Measurements from ENCODE around the gene SRGAP1. TPM values are rescaled to one million over a fixed set of nuclear protein-coding genes. Genes with fewer than 3 reads are reported as not detected.
A peak's percentile ranks its signal among the peaks of the same experiment; 100 is the strongest.
"Not testable (repeated sequence)": the region's sequence is repeated elsewhere in the genome, so short reads cannot be mapped to it uniquely, and the experiment has no call there.

Gene SRGAP1
- total RNA-seq, 1 donor from 2014 or later: 5.8 TPM

DNA sequence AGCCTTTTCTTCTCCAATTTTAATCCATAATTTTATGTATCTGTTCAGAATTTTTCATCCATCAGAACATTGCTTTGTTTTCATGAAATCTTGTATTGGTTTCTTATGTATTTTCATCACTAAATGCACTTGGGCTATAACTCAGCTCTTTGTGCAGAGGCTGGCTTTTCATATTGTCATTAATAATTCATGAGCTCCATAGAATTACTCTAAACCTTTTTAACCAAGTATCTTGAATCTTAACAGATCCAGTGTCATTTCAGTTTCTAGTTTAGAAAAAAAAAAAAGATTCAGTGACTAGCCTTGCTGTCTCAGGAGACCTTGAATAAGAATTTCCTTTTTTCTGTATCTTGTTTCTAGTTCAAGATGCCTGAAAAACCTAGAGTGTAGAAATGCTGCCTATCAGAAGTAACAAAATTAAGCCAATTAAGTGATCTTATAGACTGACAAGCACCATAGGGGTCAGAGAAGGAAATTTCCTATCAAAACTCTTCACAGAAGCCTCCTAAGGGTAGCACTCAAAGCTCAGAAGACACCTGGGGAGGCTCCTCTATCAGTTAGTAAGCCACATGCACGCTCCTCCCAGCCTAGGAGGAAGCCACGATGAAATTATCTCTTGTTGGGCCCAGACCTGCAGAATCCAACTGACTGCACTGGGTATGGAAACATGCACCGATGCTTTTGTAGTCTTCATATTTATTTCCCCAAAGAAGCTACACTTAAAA, 214.2 kb downstream of the SRGAP1 start:
- ATAC-seq: no peak

DNA sequence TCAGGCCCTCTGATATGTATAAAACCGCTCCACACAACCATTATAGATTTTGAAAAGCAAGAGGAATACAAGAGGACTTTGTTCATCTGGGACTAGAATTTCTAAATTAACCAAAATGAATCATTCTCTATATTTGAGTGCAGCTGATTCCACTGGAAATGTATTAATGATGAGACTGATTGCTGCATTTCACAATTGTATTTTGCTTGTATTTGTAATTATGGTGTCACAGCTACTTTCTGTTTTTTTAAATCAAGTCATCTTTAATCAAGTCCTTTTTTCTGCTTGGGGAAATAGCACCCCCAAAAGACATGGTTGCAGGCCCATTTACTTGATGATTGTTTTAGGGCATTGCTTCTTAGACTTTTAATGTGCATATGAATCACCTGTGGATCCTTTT, 215.2 kb downstream of the SRGAP1 start:
- no peak for ATAC-seq

DNA sequence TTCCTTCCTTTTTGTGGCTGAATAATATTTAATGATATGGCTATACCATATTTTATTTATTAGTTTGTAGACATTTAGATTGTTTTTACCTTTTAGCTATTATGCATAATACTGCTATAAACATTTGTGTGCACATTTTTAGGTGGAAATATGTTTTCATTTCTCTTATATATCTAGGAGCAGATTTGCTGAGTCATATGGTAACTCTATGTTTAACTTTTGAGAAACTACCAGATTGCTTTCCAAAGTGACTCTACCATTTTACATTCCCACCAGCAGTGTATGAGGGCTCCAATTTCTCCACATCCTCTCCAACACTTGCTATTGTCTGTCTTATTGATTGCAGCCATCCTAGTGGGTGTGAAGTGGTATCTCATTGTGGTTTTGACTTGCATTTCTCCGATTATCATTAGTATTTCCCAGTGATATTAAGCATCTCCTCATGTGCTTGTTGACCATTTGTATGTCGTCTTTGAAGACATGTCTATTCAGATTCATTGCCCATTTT, 217.4 kb downstream of the SRGAP1 start:
- ATAC-seq: no peak

DNA sequence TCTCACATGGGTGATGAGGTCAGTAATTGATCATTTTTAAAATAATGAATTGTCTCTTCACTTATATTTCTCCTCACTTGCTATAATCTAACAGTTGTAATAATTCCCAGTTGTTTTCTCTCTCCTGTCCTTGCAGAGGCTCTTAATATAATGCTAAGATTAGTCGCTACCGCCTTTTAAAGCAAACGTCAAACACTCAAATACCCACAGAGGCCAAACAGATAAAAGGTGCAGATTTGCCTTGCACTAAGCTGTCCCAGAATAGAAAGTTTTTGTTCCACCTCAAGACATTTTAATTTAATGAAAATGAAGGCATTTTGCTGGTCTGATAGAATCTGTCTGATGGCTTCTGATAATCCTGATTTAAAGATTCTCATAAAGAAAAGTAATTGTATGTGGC, 218.6 kb downstream of the SRGAP1 start:
- no peak for ATAC-seq

DNA sequence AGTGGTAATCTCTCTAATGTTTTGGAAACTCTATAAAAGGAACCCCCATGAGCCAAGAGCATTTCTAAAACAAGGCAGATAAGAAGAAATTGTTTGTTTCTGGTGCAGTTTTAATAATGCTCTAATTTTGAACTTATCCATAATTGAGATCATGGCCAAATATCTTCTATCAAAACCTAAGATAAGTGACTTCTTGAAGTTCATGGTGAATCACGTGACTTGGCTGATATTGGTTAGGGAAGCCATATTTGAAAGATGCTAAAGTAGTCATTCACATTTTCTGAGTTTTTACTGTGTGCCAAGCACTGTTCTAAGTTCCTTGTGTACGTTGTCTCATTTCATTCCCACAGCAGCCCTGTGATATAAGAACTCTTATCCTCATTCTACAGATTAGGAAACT, 219.7 kb downstream of the SRGAP1 start:
- no peak for ATAC-seq

DNA sequence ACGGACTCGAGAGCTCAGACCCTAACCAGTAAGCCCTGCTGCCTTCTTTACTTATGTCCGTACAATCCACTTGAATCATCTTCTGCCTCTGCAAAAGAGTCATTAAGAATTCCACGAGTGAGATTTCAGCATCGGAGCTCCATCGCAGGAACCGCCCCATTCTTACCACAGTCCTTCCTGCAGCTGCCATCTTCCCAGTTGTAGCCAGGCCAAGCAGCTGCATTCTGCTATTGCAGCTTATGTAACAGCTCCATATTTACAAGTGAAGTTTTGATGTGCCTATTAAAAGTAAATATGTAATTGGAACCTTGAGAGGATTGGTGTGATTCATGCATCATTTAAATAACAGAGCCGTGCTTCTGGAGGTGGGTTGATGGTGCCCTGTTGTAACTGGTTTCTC, 220.2 kb downstream of the SRGAP1 start:
- ATAC-seq: no peak

DNA sequence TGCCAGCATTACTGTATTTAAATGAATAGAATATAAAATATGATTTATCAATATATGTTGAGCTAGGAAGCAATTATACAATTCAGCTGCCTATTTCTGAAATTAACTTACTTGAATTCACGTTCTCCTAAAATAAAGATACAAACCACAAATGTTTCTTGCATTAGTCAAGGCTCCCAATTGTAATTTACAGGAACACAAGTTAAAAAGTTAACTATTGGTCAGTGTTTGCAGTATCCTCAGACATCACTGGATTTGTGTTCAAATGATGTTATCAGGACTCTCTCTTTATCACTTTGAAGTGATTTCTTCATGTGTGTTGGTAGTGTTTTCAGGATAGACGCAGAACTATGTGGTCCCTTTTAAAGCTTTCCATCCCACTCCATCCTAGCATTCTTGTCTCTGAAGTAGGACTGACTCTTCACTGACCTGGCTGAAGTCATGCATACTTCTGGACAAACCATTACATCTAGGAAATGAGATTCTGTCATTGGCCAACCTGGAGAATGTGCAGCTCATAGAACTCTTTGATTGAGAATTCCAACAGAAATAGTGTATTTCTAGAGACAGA, 221.5 kb downstream of the SRGAP1 start:
- ATAC-seq: no peak

DNA sequence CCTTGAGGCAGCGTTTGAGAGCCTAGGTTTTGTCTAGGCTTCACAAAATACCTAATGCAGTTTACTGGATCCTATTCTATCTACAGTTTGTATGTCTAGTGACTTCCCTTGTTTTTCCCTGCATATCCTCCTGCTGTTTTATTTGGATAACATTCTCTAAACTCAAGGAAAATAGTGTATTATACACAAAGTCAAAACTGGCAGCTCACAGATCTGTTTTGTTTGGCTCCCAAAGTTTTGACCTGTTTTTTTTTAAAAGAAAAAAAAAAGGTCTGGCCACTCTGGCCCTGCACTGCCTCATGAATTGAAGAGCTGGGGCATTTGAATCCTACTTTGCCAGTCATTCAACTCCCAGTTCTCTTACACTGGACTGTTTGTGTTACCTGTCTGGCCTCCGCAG, 222.3 kb downstream of the SRGAP1 start:
- ATAC-seq: no peak

DNA sequence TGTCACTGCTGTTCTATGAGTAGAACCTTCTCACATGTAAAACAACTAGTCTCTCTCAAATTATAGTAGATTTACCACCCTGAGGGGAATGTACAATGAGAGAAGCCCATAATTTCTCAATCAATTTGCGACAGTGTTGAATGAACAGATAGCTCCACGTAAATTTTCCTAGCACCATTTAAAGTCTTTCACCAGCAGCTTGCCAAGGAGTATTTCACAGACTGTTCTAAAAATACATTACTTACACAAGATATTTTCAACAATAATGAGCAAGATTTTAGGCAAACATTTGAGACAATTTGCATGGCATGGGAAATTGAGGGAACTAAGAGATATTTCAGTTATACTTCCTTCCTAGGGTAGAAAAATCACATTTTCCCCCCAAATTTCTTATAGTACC, 226.0 kb downstream of the SRGAP1 start:
- no peak for ATAC-seq

DNA sequence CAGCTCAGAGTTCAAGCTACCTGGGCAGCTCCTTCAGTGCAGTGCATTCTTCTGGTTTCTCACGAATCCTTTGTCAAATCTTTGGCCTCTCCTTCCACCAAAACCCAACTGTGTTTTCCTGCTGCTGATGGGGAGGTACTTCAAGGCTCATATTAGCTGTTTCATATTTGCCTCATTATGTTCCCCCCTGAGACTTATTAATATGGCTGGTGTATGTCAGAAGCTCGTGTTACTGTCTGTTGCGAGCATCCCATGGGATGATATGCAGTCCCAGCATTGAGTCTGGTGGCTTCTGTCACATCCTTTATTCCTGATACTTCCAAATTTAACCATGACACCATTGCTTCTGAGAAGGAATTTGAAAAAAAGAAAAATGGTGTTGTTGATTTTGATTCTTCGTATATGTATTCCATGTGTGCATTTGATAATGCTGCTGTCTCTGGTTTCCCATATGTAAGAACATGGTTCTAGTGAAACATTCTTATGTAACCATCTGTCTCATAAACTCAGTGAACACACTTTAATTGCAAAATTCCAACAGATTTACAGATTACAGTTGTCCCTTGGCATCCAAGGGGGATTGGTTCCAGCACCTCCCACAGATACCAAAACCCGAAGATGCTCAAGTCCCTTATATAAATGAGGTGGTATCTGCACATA, 228.5 kb downstream of the SRGAP1 start:
- no peak for ATAC-seq

DNA sequence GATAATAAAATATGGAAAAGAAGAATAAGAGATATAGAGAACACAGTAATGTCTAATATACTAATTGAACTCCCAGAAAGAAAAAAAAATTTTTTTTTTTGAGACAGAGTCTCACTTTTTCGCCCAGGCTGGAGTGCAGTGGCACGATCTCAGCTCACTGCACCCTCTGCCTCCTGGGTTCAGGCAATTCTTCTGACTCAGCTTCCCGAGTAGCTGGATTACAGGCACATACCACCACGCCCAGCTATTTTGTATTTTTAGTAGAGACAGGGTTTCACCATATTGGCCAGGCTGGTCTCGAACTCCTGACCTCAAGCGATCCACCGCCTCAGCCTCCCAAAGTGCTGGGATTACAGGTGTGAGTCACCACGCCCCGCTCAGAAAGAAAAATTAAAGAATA, 232.1 kb downstream of the SRGAP1 start:
- not testable (repeated sequence) for ATAC-seq

DNA sequence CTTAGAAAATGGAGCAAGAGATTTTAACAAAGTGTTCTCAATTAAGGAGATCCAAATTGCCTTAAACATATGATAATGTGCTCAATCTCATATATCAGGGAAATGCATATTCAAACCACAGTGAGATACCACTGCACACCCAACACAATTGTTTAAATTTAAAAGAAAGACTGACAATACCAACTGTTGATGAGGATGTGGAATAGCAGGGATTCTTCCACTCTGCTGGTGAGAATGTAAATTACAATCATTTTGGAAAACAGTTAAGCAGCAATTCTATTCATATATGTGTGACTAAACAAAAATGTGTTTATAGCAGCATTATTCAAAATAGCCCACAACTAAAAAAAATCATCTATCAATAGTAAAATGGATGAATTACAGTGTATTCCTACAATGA, 233.4 kb downstream of the SRGAP1 start:
- no peak for ATAC-seq

DNA sequence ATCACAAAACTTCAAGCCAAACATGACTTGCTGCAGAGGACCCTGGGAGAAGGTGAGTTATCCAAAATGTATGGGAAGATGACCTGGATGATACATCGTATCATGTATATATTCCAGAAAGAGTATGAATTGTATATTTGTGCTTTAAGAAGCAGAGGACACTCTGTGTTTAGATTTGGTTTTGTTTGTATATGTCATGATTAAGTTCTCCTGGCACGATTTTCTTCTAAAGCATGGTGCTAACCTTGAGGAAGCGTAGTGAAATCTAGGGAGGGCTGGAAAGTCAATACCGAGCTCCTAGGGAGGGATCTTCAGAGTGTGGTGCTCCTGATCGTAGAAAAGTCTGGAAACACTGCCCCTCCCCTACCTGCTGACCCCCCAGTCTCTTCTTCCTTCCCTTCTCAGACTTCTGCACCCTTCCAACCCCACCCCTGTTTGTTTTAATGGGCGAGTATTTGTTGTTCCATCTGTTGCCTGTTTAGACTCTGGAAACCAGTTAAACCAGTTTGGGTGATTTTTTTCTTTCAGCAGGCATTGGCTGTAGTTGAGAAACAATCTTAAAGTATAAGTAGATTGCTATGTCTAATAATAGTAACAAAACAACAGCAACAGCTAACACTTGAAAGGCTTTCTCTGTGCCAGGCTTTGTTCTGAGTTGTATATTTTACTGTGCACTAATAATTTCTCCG, 236.0 kb downstream of the SRGAP1 start:
- peak; percentile 76 for ATAC-seq

DNA sequence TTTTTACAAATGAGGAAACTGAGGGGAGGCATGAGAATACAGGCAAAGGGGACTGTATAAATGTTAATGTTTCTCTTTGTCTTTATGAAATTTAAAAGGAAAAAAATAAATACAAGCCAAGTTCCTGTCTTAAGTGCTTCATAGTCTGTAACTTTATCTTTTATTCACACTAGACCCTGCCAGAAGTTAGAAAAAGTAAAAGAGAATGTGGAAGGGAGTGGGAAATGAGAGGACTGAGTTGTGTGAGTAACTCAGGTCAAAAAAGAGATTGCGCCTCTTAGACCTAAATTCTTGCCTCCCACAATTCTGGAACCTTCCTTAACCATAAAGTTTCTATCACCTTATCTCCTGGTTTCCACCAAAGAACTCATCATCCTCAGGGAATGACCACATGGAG, 236.5 kb downstream of the SRGAP1 start:
- no peak for ATAC-seq

DNA sequence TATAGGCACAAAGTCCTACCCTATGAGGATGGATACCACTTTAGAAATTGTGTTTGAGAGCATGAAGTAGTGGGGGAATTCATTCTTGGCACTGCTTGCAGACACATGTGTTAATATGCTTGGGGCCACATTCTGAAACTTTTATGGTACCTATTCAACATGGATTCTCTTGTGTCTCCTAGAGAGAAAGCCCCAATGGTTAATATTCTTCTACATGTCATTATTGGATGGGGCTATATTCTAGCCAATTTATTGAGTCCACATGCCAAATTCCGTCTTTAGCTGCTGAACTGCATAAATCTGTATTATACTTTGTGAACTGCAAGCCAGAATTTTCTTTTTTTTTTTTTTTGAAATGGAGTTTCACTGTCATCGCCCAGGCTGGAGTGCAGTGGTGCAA, 237.6 kb downstream of the SRGAP1 start:
- no peak for ATAC-seq

DNA sequence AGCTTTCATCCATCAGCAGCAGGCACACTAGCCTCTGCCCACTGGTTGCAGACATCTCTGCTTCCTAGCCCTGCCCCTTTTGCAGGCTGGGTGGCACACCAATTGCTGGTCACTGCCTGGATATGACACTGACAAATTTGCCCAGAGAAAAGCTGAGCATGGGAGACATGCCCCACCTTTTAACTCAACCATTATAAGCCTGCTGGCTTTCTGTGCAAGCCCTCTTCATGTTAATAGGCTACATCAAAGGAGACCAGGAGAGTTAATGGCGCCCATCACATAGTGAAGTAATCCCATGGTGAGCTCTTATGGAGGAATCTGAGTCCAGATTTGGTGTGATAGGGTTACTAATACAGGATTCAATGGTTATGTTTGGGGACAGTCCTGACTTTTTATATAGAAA, 238.4 kb downstream of the SRGAP1 start:
- ATAC-seq: peak; percentile 41

DNA sequence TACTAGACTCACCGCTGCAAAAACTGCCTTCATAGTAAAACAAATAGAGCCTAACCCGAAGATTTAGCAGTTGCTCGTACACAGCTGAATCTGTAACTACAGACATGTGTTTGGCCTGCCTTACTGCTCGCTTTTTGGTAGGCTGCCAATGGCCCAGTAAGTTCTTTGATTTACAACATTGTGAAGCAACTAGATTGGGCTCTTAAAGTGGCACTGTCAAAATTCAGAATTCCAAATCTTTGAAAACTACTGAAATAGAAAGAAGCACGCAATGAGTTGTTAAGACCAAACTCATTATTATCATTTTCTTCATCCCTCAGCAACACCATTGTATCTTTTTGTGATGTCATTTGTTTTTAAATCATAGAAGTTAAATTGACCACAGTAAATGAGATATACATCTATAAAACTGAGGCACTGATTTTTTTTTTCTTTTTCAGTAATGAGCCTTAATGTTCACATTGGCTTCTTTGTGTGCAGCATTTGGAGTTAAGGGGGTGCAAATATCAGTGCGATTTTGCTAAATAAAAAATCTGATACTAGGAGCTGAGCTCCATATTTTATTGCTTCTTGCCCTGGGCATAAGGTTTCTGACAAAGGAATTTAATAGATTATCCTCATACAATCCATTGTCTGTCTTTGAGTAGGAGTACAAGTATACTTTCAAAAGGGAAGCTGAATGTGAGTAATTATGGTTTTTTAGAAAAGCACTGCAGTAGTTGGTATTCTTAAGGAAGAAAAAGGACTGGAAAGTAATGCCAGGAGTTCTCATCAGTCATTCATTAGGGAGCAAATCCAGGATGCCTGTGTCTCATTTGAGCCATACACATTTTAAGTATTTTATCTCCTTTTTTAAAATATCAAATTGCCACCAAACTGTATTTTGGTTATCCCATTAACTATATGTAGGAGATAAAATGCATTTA, 239.0 kb downstream of the SRGAP1 start:
- ATAC-seq: peak; percentile 75

DNA sequence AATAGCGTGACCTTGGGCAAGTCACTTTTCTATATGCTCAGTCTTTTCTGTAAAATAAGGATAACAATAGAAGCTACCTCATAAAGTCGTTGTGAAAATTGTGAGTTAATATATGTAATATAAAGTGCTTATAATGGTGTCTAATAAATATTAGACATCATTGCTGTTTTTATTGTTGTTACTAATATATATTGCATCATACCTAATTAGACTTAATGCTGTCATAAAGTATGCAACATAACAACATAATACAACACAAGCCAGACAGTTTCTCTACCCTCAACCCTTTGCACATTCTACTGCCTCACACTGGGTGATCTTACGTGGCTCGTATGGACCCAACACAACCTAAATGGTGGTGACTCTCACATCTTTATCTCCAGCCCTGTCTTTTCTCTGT, 240.7 kb downstream of the SRGAP1 start:
- no peak for ATAC-seq

DNA sequence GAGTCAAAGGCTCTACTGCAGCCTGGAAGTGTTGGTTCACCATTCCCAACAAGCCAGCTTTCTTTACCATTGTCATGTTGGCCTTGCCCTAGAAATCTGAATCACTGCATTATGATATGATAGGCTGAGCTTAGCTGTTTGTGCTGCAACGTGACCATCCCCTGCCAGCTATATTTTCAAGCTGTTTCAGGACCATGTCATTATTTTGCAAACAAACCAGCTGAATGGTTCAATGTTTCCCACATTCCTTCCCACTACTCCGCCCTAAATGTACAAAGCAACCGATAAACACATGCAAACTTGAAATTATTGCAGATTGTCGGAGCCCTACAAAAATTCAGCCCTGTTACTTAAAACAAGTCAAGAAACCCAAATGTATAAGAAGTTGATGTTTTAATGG, 241.5 kb downstream of the SRGAP1 start:
- no peak for ATAC-seq

DNA sequence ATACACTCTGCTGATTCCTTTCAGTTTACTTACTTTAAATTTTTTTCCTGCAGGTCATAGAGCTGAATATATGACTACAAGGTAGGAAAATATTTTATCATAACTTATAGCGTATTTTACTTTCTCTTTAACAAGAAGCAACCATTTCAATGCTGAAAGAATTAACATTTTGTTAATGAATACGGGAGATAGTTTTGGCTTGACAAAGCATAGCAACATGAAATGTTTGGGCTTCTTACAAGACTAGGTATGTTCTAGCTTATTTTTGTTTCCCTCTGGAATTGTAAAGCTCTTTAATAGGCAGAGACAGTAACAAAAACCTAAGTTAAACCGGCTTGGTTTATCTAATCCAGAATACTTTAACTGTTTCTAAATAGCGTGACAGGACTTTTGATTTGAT, 242.4 kb downstream of the SRGAP1 start:
- ATAC-seq: no peak

DNA sequence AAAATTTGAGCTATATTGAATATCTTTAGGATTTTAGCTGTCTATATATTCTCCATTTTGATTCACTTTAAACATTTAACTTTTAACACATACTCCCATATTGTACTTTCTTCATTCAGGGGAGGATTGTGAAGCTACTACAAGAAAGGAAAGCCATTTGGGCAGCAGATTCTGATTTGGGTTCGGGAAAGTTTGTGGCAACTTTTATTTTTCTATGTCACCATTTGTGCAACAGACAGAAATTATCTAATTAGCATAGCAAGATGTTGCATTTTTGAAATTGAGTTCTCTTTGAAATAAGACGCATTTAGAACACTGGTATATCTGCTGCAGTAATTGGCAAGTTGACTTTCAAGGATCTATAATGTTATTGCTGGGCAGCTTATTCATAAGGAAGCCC, 243.3 kb downstream of the SRGAP1 start:
- ATAC-seq: no peak
